ENCODE measurements around the gene KRT33A. TPM values are rescaled to one million over a fixed set of nuclear protein-coding genes. Genes with fewer than 3 reads are reported as not detected.

KRT33A gene
- total RNA-seq, 1 experiment from 2014 or later = not detected

DNA sequence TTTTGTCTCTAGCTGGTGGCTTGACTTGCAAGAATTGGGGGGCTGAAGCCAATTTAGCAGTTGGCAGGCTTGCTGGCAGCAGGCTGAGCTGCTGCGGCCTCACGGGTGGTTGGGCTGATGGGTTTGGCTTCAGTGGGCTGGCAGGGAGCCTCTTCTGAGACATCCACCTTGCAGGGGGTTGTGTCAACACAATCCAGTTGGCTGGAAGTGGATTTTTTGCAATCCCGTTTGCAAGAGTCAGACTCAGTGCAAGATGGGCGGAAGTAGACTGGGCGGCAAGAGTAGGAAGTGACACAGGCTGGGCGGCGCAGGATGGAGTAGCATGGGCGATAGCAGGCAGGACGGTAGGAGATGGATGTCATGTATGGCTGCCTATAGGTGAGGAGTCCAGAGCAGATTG lies 43.0 kb downstream of the KRT33A start:
- Histone ChIP-seq H3K14ac (ENCODE audit: insufficient read depth, low read length) (no peak overlapping the region; the same call in 1 of the 2 replicates), H3K23ac (ENCODE audit: insufficient read length, low read depth, low read length) (no peak overlapping the region), H3K9ac (ENCODE audit: extremely low read depth, insufficient read length, low read length) (no peak overlapping the region), H3K4ac (ENCODE audit: low read depth, low read length) (no peak overlapping the region), H2BK20ac (ENCODE audit: low read depth, low read length, poor library complexity, severe bottlenecking) (no peak overlapping the region), H3K4me1 (ENCODE audit: insufficient read depth, low read length) (no peaks in the 10 kb centered on the region), H3K23me2 (ENCODE audit: insufficient read length, low read depth, low read length, poor library complexity, severe bottlenecking) (no peaks in the 10 kb centered on the region), H3K79me1 (ENCODE audit: insufficient read depth, low read depth, low read length, poor library complexity, severe bottlenecking) (no peaks in the 10 kb centered on the region), H2AK5ac (ENCODE audit: insufficient read length, low read length) (no peak overlapping the region), H2BK15ac (ENCODE audit: low read depth, low read length) (no peak overlapping the region), H3K18ac (ENCODE audit: insufficient read length, low read depth, low read length) (no peak overlapping the region), H2BK12ac (ENCODE audit: insufficient read length, low read depth, low read length) (no peak overlapping the region), H3K27ac (ENCODE audit: insufficient read length, low read depth, low read length) (no peak overlapping the region), H3K4me2 (ENCODE audit: insufficient read depth, insufficient read length, low read length) (no peak overlapping the region), H3K56ac (ENCODE audit: insufficient read length, low read depth, low read length) (no peak overlapping the region), H3T11ph (ENCODE audit: low read length) (no peak overlapping the region), H4K20me1 (ENCODE audit: control insufficient read depth, insufficient read depth, insufficient read length) (no peaks in the 10 kb centered on the region), H2BK5ac (ENCODE audit: insufficient read length, low read length) (no peak overlapping the region), H3K27me3 (ENCODE audit: insufficient read depth, low read length) (no peaks in the 10 kb centered on the region), H4K8ac (replicated peaks; ENCODE audit: insufficient read length, low read depth, low read length) (no peak overlapping the region), H3K79me2 (ENCODE audit: insufficient read depth, low read length) (no peaks in the 10 kb centered on the region), H4K5ac (ENCODE audit: insufficient read length, low read depth, low read length) (no peak overlapping the region), H4K91ac (ENCODE audit: insufficient read length, low read depth, low read length) (no peak overlapping the region), H2AFZ (ENCODE audit: low read length) (no peak overlapping the region), H2BK120ac (ENCODE audit: low read depth, low read length, poor library complexity, severe bottlenecking) (no peak overlapping the region), H3K9me3 (ENCODE audit: control insufficient read depth, low read depth, low read length) (no peaks in the 10 kb centered on the region)
- H3K4me1 Mint-ChIP-seq = no peaks in the 10 kb centered on the region
- no peak for TF ChIP-seq CTCF (conservative IDR thresholded peaks at IDR 0.05)
- H3K27me3 Mint-ChIP-seq (ENCODE audit: low read depth) = peaks cover 15% of the 10 kb centered on the region
- no peak overlapping the region for H3K4me3 Mint-ChIP-seq
- no CpG with 5 or more reads among the region's 9 CpGs for WGBS (ENCODE audit: extremely low coverage, insufficient read length, low lambda C conversion rate)
- no peak for DNase-seq
- H3K36me3 Mint-ChIP-seq (ENCODE audit: insufficient read depth in 1 of 3, low read depth in 3 of 3) = no peaks in the 10 kb centered on the region
- no peaks in the 10 kb centered on the region for H3K9me3 Mint-ChIP-seq
- no peak overlapping the region for H3K27ac Mint-ChIP-seq
